Measurements from ENCODE around the gene LIN7C.
"Not testable (repeated sequence)": the region's sequence is repeated elsewhere in the genome, so short reads cannot be mapped to it uniquely, and the experiment has no call there.

LIN7C gene

DNA sequence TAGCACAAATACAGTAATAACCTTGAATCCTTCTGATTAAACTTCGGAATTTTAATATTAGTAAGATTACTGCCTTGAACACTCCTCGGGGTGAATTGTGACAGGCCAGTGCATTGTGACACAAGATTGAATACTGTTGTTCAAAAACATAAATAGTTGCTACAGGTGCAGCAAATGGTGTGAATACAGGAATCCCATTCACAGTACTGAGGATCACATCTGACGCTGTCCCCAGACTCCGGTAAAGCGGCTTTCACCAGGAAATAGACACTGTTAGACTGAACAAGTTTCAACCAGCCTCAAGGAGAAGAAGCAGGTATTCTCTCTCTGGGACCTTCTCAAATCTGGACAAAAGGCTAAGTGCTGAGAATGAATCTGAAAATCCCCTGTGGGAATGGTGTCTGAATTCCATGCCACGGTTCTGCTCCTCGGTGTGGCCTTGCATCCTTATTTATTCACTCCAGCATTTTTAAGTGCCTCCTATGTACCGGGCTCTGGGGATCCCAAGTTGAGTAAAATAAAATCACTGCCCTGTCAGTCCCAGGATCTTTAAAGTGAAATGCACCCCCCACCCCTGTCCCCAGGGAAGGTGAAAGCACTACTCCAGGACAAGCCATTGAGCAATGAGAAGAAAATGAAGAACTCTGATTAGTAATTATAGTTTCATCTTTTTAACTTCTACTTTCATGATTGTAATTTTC, 37.4 kb downstream of the LIN7C start:
- DNase-seq, result no peak

GRCh38 chr11:27468209-27468994, 38.2 kb downstream of the LIN7C start:
- no peak for DNase-seq

DNA sequence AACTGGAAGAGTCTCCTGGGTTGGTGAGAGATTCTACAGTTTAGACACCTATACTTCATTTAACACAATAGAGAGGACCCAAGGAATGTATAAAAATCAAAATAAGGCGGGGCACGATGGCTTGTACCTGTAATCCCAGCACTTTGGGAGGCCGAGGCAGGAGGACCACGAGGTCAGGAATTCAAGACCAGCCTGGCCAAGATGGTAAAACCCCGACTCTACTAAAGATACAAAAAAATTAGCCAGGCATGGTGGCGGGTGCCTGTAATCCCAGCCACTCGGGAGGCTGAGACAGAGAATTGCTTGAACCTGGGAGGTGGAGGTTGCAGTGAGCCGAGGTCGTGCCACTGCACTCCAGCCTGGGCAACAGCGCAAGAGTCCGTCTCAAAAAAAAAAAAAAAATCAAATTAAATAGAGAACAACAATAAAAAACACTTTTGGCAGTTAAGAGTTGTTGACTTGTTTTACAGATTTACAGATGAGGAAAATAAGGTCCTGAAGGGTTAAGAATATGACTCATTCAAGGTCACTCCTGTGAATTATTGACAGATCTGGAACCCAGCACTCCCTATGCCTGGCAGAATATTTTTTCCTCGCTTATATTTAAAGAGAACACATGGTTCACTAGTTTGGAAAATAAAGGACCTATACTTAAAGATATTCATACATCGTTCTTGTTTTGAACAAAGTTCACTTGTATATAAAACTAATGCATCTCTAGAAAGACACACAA, 39.2 kb downstream of the LIN7C start:
- no peak for DNase-seq

GRCh38 chr11:27466363-27466762, 40.2 kb downstream of the LIN7C start:
- no peak for DNase-seq

DNA sequence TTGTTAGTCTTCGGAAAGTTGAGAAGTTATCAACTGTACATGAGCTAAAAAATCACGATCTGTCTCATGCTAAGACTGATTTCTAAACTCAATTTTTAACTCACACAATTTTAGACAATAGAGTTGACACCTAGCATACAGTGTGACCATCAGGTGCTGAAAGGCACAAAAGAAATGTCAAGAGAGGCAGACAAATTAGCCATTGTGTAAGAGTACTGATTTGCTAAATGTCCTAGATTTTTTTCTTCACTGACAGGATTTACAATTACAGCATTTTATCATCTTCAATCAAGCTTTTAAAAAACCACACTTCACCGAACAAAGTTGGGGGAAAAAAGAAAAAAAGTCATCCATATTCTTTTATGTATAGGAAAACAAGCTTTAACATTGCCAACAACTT, 40.9 kb downstream of the LIN7C start:
- DNase-seq, result no peak

- DNase-seq, result no peak
Measured at GRCh38 chr11:27464909-27465308, 41.7 kb downstream of the LIN7C start.

DNA sequence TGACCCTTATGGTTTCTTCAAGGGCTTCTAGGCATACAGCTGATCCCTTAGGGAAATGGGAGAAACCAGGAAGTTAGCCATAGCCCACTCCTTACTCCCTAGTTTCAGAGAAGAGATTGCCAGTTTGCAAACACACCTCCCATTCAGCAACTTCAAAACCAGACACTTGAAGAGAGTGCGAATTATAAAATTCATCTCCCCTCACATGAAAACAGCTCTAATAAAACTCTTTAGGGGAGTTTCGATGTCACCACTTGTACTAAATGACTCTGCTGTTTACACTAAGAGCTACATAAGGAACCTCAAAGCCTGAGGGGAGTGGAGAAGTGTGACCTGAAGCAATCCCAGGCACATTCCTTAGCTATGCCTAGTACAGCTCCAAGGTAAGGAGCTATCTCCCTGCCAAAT, 42.3 kb downstream of the LIN7C start:
- no peak for DNase-seq

DNA sequence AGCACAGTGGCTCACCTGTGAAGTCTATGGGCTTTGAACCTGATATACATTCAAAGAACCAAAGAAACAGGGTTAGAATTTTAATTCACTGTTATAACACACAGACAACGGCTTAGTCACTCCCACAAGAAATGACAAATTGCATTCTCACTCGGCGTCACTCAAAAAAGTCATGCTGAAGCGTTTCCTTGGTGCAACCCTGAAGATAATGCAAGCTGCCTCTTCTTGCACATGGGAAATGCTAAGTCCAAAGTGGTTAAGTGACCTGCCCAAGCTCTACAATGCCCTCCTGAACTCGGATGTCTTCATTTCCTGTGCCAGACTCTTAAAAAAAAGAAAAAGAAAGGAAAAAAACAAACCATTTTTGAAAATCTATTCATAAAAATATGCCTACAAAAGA, 44.0 kb downstream of the LIN7C start:
- no peak for DNase-seq

DNA sequence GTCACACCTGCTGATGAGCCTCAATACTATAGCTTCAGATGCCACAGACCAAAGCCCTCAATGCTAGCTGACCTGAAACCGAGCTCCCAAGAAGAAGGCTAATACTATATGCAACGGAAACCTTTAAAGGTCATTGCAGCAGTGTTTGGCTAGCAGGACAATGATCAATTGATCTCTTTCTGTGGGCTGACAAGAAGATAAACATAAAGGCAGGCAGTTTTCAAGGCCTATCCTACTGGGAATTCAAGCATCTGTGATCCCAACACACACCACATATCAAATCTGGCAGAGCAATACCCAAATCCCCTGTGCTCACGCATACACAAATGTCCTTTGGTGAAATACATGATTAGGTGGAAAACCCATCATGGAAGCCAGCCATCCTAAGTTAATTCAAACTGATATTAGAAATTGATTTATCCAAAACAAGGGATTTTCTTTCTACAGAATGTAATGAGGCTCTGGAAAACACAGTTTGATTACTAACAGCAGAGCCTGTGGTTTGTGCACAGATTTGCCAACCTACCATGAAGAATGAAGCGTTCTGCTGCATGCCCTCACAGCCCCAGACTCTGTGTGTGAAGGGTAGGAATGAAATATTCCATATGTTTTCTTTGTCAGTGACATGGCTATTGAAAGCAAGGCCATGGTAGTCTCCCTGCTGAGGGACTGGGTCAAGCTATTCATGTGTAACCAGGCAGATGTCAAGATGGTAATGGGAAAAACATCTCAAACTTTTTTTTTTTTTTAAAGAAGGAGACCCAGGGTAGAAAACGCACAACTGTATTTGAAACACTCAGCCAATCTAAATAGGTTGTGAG, 46.2 kb downstream of the LIN7C start:
- DNase-seq, result no peak

- DNase-seq, result no peak
Measured at GRCh38 chr11:27459191-27459590, 47.4 kb downstream of the LIN7C start.

DNA sequence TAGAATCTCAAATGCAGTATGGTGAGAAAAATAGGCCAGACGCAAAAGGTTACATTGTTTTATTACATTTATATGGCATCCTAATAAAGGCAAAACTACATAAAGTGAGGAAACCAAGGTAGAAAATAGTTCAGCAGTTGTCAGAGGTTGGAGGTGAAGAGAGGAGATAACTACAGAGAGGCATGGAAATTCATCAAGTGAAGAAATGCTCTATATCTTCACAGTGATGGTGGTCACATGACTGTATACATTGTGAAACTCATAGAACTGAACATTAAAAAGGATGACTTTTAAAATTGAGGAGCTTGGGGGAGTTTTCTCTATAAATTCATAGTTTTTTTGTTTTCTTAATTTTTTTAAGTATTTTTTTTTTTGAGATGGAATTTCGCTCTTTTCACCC, 48.4 kb downstream of the LIN7C start:
- no peak for DNase-seq

GRCh38 chr11:27456795-27457329, 49.7 kb downstream of the LIN7C start:
- DNase-seq, result no peak

- DNase-seq, result no peak
Measured at GRCh38 chr11:27456140-27456794, 50.3 kb downstream of the LIN7C start.

DNA sequence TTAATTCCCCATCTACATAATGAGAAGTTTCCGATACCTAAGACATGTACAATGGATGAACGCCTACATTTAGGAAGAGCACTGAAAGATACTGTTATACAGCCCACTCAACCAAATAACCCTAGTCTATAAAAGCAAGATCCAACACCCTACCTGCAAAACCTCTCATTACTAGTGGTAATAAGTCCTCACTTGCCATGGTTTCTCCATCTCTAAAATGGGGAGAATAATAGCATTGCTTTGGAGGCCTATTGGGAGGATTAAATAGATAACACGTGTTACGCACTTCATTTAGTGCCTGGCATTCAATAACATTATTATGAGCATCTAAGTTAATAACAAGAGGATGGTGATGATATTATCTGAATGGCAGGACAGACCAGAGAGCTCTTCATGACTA, 50.9 kb downstream of the LIN7C start:
- DNase-seq, result no peak

- DNase-seq, result no peak
Measured at GRCh38 chr11:27453701-27454100, 52.9 kb downstream of the LIN7C start.

GRCh38 chr11:27452147-27452546, 54.4 kb downstream of the LIN7C start:
- no peak for DNase-seq

DNA sequence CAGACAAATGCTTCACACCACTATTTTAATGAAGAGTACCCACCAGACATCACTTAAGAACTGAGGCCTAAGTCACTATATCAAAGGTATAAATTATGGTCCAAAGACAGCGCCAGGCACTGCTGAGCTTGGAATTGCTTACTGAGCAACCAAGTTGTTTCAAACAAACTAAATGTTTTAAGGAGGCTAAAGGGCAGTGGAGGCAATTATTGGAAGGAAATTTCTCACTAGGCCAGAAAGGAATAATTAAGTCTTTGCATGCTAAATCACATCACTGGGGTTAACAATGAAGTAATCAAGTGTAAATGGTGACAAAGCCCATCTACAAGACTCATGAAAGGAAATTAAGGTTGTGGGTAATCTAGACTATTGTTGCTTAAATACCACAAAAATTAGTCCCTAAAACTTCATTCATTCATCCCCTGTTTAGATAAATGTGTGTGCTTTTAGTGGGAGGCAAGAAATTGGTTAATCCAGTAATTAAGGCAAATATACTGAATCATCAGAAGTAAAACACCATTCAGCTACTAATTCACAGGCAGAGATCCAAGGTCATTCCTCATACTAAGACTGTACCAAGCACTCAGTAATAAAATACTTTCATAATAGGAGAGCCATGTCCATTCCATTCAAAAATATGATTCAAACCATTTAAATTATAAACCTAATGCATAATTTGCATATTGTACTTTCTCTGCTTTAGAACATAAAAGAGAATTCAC, 55.2 kb downstream of the LIN7C start:
- no peak for DNase-seq

DNA sequence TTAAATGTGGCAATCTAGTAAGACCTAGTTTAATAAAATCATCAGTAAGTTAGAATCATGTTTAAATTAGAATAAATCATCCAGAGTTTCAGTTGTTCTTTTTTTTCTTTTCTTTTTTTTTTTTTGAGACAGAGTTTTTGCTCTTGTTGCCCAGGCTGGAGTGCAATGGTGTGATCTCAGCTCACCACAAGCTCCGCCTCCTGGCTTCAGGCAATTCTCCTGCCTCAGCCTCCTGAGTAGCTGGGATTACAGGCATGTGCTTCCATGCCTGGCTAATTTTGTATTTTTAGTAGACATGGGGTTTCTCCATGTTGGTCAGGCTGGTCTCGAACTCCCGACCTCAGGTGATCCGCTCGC, 58.4 kb downstream of the LIN7C start:
- DNase-seq, result not testable (repeated sequence)

- DNase-seq, result no peak
Measured at GRCh38 chr11:27447288-27448183, 59.0 kb downstream of the LIN7C start.

DNA sequence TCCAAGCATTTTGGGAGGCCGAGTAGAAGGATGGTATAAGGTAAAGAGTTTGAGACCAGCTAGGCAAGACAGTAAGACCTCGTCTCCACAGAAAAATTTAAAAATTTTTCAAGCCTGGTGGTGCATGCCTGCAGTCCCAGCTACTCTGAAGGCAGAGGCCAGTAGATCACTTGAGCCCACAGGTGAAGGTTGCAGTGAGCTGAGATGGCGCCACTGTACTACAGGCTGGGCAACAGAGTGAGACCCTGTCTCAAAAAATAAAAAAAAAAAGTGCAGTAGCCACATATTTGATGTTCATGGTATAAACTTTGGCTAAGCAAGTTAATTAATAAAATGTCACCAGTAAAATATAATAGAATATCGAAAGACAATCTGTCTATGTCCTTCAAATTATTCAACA, 60.9 kb downstream of the LIN7C start:
- DNase-seq, result no peak
